GM12872 (cell line): Measurements from ENCODE around the gene AGAP1.

Source experiments
- TF ChIP-seq, protein P1 (sequence below): IDR thresholded peaks from 3 replicates; pipeline ENCODE4 v1.5.1; 2011; ENCODE audit warnings: low read depth, mild to moderate bottlenecking, low read length, moderate library complexity; ENCODE audit not compliant: insufficient read depth

AGAP1 gene

DNA sequence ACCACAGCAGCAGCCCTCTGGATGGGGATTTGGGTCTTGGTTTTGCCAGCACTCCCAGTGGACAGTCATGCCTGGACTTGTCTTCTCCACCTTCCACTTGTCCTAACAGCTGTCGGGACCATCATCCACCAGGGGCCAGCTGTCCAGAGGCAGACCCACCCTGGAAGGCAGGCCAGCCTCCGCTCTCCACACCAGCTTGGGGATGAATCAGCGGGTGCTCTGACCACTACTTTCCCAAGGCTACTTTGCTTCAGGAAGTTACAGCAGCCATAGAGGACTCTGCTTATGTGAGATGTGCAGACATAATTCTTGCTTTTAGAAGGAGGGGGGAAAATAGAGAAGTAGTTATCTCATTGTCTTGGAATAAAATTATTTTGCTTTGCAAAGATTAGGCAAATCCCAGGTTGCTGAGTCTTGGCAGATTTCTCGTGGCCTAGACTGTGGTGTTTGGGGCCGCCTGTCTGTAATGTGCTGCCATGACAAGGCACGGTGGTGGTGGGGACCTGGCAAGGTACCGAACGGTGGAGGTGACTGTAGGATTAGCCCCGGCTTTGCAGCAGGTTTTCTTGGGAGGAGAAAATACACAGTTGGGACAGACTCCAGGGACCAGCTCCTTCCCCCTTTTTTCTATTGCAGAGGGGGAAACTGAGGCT lies 148.7 kb downstream of the AGAP1 start:
- TF ChIP-seq, protein P1, sequence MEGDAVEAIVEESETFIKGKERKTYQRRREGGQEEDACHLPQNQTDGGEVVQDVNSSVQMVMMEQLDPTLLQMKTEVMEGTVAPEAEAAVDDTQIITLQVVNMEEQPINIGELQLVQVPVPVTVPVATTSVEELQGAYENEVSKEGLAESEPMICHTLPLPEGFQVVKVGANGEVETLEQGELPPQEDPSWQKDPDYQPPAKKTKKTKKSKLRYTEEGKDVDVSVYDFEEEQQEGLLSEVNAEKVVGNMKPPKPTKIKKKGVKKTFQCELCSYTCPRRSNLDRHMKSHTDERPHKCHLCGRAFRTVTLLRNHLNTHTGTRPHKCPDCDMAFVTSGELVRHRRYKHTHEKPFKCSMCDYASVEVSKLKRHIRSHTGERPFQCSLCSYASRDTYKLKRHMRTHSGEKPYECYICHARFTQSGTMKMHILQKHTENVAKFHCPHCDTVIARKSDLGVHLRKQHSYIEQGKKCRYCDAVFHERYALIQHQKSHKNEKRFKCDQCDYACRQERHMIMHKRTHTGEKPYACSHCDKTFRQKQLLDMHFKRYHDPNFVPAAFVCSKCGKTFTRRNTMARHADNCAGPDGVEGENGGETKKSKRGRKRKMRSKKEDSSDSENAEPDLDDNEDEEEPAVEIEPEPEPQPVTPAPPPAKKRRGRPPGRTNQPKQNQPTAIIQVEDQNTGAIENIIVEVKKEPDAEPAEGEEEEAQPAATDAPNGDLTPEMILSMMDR = 0 out of 3 replicates have a peak, but pooled peaks have one; percentile 1

DNA sequence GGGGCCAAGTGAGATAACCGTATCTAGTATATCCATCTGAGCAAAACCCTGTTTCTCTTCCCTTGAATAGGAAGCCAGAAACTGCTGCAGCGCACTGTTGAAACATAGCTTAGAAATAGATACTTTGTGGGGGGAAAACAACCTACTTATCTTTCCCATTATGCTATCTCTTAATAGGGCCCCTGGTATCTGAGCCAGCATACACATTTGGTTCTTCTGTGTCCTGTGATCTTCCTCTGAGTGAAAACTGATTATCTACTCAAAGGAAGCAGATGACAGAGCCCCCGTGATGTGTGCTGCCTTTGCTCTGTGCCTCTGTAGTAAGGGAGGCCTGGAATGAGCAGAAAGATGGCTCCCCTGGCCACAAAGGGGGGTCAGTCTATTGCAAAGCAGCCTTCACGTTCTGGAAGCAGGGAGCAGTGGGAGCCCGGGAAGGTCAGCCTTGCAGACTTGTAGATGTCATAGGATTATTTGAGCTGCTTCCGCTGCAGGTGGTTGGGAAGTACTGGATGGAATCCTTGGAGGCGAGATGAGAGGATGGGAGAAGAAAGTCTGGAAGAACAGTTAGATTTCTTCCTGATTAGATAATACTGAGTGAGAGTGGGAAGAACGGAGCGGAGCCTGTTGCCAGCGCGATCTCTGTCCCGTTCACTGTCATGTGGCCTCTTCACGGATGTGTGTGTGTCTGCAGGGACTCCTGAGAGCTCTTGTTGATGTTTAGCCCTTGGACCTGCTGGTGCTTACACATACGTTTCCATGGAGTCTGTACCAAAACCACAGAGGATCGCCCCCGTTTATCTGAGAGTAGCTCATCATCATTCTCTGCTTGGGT lies 150.1 kb downstream of the AGAP1 start:
- TF ChIP-seq, protein P1 = no peak

DNA sequence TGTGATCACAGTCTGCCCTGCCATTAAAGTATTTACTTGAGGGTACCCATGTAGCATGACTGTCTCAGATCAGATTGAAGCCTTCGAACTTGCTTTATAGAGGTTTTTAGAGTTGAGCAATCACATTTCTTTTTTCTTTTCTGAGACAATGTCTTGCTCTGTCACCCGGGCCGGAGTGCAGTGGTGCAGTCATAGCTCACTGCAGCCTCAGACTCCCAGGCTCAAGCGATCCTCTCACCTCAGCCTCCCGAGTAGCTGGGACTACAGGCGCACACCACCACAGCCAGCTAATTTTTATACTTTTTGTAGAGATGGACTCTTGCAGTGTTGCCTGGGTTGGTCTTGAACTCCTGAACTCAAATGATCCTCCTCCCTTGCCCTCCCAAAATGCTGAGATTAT lies 153.4 kb downstream of the AGAP1 start:
- TF ChIP-seq, protein P1 = no peak

DNA sequence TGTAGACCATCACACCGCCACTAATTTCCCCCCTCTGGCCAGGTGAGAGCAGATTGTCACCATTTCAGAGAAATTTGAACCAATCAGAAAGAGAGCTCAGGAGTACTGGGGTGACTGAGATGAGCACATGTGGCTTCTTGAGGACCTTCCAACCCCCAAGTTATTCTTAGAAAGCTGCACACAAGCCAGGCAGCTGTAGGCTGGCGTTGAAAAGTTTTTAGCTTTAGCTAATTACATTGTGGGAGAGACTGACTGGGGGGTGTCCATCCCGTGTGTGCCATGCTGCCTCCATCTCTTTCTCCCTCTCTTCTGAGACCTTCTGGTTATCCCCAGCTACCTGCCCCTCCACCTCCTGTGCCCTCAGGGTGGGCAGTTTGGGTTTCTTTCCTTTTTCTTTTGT lies 154.0 kb downstream of the AGAP1 start:
- TF ChIP-seq, protein P1 = no peak

DNA sequence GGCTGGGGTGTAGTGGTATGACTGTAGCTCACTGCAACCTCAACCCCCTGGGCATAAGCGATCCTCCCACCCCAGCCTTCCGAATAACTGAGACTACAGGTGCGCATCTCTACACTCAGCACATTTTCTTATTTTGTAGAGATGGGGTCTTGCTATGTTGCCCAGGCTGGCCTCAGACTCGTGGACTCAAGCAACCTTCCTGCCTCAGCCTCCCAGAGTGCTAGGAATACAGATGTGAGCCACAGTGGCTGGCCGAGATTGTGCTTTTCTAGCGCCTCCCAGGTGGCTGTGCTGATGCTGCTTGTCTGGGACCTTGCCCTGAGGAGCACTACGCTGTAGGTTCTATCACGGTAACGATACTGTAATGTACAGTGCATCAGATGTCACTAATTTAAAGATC lies 155.6 kb downstream of the AGAP1 start:
- TF ChIP-seq, protein P1 = no peak

DNA sequence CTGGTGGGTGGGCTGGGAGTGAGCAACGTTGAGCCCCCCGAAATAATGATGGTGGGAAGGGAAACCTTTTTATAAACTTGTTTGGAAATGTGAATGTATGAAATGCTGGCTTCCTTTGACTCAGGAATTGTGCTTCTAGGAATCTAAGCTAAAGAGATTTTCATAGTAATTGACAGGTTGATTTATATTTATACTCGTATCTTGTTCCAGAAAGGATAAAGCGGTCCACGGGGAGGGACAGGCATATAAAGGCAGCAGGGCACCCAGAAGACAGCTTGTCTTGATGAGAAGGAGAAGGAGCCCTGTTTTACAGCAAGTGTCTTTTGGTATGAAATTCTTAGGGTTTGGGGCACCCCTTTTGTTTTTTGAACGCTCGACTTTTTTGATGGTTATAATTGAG lies 157.8 kb downstream of the AGAP1 start:
- TF ChIP-seq, protein P1 = no peak

DNA sequence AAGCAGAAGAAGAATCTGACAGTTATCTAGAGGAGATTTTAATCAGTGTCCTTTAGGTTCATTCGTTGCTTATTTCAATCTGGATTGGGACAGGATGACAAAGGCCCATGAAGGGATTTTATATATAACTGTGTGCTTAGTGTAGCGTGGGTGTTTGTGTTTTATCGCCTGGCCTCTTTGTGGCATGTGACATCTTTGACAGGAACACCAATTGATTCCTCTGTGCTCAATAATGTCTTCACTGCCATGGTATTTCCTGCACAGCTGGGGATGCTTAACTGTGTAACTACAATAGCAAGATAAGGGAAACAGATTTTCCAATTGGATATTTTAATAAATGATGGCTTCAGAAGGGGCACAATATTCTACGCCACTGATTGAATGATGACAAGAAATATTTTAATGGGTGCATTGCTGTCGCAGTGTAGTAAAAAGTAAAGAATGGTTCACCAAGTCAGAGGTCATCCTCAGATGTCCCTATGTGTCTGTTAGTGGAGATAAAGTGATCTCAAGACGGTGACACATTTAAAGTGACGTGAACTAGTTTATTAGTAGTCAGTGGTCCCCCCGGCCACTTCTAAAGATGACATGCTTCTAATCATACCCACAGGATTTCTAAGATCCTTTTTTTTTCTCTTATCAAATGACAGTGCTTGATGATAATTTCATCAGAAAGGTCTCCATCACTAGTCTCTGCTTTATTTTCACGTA lies 160.4 kb downstream of the AGAP1 start:
- TF ChIP-seq, protein P1 = no peak
